NT2/D1 (cell line): ENCODE measurements around the gene YIPF2.
"Not testable (repeated sequence)": the region's sequence is repeated elsewhere in the genome, so short reads cannot be mapped to it uniquely, and the experiment has no call there.

Experiments used
- DNase-seq: peaks from one replicate; pipeline ENCODE4 v3.0.0-alpha.2; 2011; ENCODE audit warnings: low read depth, low spot score
- H3K27me3 ChIP-seq: 2 replicates; pipeline ENCODE4 v1.6.0; 2011; ENCODE audit warnings: mild to moderate bottlenecking; ENCODE audit not compliant: insufficient read length, insufficient read depth
- H3K36me3 ChIP-seq: 2 replicates; pipeline ENCODE4 v1.6.1; 2011; ENCODE audit warnings: mild to moderate bottlenecking, low read length, mixed read lengths; ENCODE audit not compliant: insufficient read depth, insufficient read length
- H3K4me1 ChIP-seq: 2 replicates; pipeline ENCODE4 v1.5.1; 2011; ENCODE audit not compliant: insufficient read depth, insufficient read length
- H3K4me3 ChIP-seq: 2 replicates; pipeline ENCODE4 v1.5.1; 2011; ENCODE audit warnings: low read depth; ENCODE audit not compliant: insufficient read length
- H3K9ac ChIP-seq: 2 replicates; pipeline ENCODE4 v1.6.0; 2011; ENCODE audit warnings: low read depth; ENCODE audit not compliant: insufficient read length
- H3K9me3 ChIP-seq: 2 replicates; pipeline ENCODE4 v1.5.1; 2011; ENCODE audit warnings: mild to moderate bottlenecking, low read length; ENCODE audit not compliant: insufficient read depth
- SUZ12 ChIP-seq: IDR thresholded peaks from 2 replicates; pipeline ENCODE4 v1.6.1; 2011; ENCODE audit not compliant: insufficient read length, insufficient read depth; ENCODE audit errors: extremely low read depth
- YY1 ChIP-seq: IDR thresholded peaks from 2 replicates; pipeline ENCODE4 v1.6.1; 2011; ENCODE audit not compliant: insufficient read length, insufficient read depth
- ZNF274 ChIP-seq: IDR thresholded peaks from 2 replicates; pipeline ENCODE4 v1.6.1; 2011; ENCODE audit warnings: mild to moderate bottlenecking, low read depth, low read length

Gene YIPF2

GRCh38 chr19:10952809-10953208, 24.4 kb upstream of the YIPF2 start:
- TF ChIP-seq ZNF274: no peak
- TF ChIP-seq YY1: no peak
- TF ChIP-seq SUZ12: no peak
- no peaks in the 10 kb centered on the region for H3K9me3 ChIP-seq
- H3K27me3 ChIP-seq: no peaks in the 10 kb centered on the region
- no peaks in the 10 kb centered on the region for H3K4me1 ChIP-seq
- no peak overlapping the region for H3K4me3 ChIP-seq
- no peak overlapping the region for H3K9ac ChIP-seq
- no peaks in the 10 kb centered on the region for H3K36me3 ChIP-seq
- DNase-seq: no peak

GRCh38 chr19:10946958-10947657, 18.7 kb upstream of the YIPF2 start:
- no peaks in the 10 kb centered on the region for H3K4me1 ChIP-seq
- no peak for DNase-seq
- no peaks in the 10 kb centered on the region for H3K27me3 ChIP-seq
- no peaks in the 10 kb centered on the region for H3K36me3 ChIP-seq
- no peak overlapping the region for H3K9ac ChIP-seq
- H3K9me3 ChIP-seq: no peaks in the 10 kb centered on the region
- no peak for TF ChIP-seq YY1
- TF ChIP-seq ZNF274: no peak
- no peak for TF ChIP-seq SUZ12
- H3K4me3 ChIP-seq: no peak overlapping the region

GRCh38 chr19:10945264-10945663, 16.8 kb upstream of the YIPF2 start:
- Histone ChIP-seq H3K4me3 (no peak overlapping the region), H3K36me3 (no peaks in the 10 kb centered on the region), H3K9ac (no peak overlapping the region), H3K9me3 (no peaks in the 10 kb centered on the region), H3K4me1 (no peaks in the 10 kb centered on the region), H3K27me3 (no peaks in the 10 kb centered on the region)
- DNase-seq: no peak
- no peak for TF ChIP-seq SUZ12

GRCh38 chr19:10943412-10943811, 15.0 kb upstream of the YIPF2 start:
- H3K9me3 ChIP-seq, H3K27me3 ChIP-seq, H3K4me3 ChIP-seq, H3K36me3 ChIP-seq, H3K4me1 ChIP-seq, H3K9ac ChIP-seq, DNase-seq: not testable (repeated sequence)

- not testable (repeated sequence) for H3K4me1 ChIP-seq, H3K9me3 ChIP-seq, H3K27me3 ChIP-seq, H3K36me3 ChIP-seq, DNase-seq, H3K9ac ChIP-seq, H3K4me3 ChIP-seq
Observed at GRCh38 chr19:10941649-10942048, 13.2 kb upstream of the YIPF2 start.

- H3K9ac ChIP-seq: peak overlapping the region; percentile 68
- H3K27me3 ChIP-seq: no peaks in the 10 kb centered on the region
- DNase-seq: peak; percentile 89
- no peaks in the 10 kb centered on the region for H3K9me3 ChIP-seq
- H3K36me3 ChIP-seq: peaks cover 14% of the 10 kb centered on the region
- H3K4me1 ChIP-seq: peaks cover 3% of the 10 kb centered on the region
- no peak overlapping the region for H3K4me3 ChIP-seq
- TF ChIP-seq YY1 (no peak), ZNF274 (no peak), SUZ12 (no peak)
Observed at GRCh38 chr19:10936661-10937084, 8.2 kb upstream of the YIPF2 start.

- Histone ChIP-seq H3K9me3 (no peaks in the 10 kb centered on the region), H3K4me3 (no peak overlapping the region), H3K27me3 (no peaks in the 10 kb centered on the region), H3K9ac (no peak overlapping the region), H3K36me3 (peaks cover 19% of the 10 kb centered on the region), H3K4me1 (peaks cover 3% of the 10 kb centered on the region)
- TF ChIP-seq ZNF274: no peak
- TF ChIP-seq SUZ12: no peak
- no peak for TF ChIP-seq YY1
- DNase-seq: no peak
Observed at GRCh38 chr19:10935371-10936059, 7.1 kb upstream of the YIPF2 start.

GRCh38 chr19:10929402-10929794, 959 bp upstream of the YIPF2 start:
- peaks cover 52% of the 10 kb centered on the region for H3K36me3 ChIP-seq

More at GRCh38 chr19:10929402-10929794, 959 bp upstream of the YIPF2 start:
- TF ChIP-seq YY1 (no peak), ZNF274 (no peak), SUZ12 (no peak)
- DNase-seq: no peak
- no peaks in the 10 kb centered on the region for H3K9me3 ChIP-seq
- peak overlapping the region; percentile 100 for H3K4me3 ChIP-seq
- H3K27me3 ChIP-seq: no peaks in the 10 kb centered on the region
- peak overlapping the region; percentile 99 for H3K9ac ChIP-seq
- peaks cover 9% of the 10 kb centered on the region for H3K4me1 ChIP-seq
